GM18505 (cell line): ENCODE results near the gene SUPT7L.
"Not testable (repeated sequence)": the region's sequence is repeated elsewhere in the genome, so short reads cannot be mapped to it uniquely, and the experiment has no call there.

Source experiments
- ATAC-seq: cut with Tn5 transposase; IDR thresholded peaks from one replicate; pipeline ENCODE4 v1.9.1; 2021; ENCODE audit not compliant: unreplicated experiment
- POLR2A ChIP-seq: IDR thresholded peaks from 4 replicates; pipeline ENCODE4 v1.6.1; 2011; ENCODE audit warnings: borderline replicate concordance; ENCODE audit not compliant: insufficient read depth, insufficient read length; ENCODE audit errors: extremely low read depth

Gene SUPT7L

GRCh38 chr2:27634291-27634690 is 29.1 kb downstream of the SUPT7L start:
- no peak for ATAC-seq
- no peak for TF ChIP-seq POLR2A

DNA sequence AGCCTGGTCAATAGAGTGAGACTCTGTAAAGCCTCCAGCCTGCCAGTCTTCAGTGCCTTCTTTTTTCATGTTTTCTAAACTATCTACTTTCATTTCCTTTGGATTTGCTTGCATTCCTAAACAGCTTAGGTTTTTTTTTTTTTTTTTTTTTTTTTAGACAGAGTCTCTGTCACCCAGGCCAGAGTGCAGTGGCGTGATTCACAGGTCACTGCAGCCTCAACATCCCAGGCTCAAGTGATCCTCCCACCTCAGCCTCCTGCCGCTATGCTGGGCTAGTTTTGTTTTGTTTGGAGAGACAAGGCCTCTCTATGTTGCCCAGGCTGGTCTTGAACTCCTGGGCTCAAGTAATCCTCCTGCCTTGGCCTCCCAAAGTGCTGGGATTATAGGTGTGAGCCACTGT is 33.2 kb downstream of the SUPT7L start:
- not testable (repeated sequence) for ATAC-seq

DNA sequence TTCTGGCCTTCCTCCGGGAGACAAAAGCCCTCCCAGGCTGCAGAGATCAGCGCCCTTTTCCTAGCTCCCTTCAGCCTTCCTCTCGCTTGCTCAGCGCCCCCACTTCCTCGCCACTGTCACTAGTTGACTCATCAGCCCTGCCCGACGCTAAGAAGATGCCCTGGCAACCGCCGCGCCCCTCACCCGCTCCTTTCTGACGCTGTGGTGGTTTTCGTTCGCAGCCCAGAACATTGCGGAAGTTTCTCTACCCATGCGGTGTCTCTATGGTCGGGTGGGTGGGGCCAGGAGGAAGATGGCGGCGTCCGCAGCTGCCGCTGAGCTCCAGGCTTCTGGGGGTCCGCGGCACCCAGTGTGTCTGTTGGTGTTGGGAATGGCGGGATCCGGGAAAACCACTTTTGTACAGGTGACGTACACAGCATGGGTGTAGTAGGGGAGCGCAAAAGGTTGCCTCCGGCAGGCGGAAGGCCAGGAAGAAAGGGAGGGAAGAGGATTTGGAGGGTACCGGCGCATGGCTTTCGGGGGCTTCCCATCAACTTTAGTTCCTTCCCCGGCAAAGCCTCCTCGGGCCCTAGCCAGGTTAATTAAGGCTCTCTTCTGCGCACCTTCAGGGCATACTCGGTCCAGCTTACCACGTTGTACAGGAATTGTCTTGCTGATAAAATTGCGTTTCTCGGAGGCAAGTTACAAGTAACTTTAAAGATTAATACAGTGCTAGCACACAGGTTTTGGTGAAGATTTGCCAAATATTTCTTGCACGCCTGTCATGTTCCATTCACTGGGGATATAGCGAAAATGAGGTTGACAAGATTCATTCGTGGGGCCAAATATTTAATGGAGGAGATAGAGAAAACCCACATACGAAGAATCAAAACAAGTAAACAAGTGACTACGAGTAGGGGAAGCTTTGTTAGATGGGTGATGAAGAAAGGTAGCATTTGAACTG is 34.4 kb downstream of the SUPT7L start, which contains the start of the genes CCDC121 and GPN1:
TSS of gene CCDC121 (minus strand) at position 246 of the 943 bp plus-strand sequence. CDS start 1,213 bp downstream, outside the sequence.
TSS of gene GPN1 (plus strand) at position 284 of the 943 bp plus-strand sequence. CDS start at position 293, 9 bp downstream.
- peak; percentile 96 for ATAC-seq
- TF ChIP-seq POLR2A: peak; percentile 99

GRCh38 chr2:27627963-27628766 is 35.2 kb downstream of the SUPT7L start:
- ATAC-seq: no peak
- TF ChIP-seq POLR2A: no peak

DNA sequence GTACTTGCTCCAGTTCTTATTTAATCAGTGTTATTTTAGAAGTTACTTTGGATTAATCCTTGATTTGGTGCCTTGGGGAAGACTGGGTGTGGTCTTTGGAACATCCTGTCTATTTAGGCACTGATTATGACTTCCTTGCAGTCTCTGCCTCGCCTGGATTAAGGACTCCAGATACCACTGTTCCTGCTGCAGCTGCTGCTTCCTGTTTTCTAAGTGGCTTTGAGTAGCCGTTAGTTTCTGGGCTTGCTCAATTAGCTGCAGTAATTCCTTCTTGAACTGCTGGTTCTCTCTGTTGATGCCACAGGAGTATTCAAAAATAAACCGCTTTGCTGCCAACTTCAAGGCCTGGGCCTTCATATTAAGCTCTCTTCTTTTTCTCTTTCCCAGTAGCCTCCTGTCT is 36.5 kb downstream of the SUPT7L start:
- ATAC-seq: not testable (repeated sequence)

- not testable (repeated sequence) for ATAC-seq
These were observed 37.1 kb downstream of the SUPT7L start for GRCh38 chr2:27626323-27626722.

- TF ChIP-seq POLR2A: no peak
- ATAC-seq: no peak
These were observed 38.5 kb downstream of the SUPT7L start for GRCh38 chr2:27624943-27625342.

DNA sequence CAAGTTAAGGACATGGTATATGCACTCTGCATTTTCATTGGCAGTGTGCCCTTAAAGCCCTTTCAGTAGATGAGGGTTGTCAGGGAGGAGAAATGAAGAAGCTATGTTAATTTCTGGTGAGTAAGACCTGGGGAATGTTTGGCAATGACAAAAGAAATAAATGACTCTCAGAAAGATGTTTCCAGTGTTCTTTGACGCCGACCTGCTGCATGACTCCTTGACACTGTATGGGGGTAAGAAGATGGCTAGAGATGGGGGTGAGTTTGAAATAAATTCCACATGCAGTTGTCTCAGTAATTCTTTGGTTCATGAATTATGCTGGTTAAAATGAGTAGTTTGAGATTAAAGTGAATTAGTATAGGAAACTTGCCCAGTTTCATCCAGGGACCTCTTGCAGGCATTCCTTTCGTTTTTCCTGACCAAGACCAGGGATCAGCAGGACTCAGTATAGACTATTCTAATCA is 40.5 kb downstream of the SUPT7L start:
- ATAC-seq: no peak

GRCh38 chr2:27621524-27621923 is 41.9 kb downstream of the SUPT7L start:
- ATAC-seq: no peak
- TF ChIP-seq POLR2A: no peak

More for the DNA sequence above, 40.5 kb downstream of the SUPT7L start:
- TF ChIP-seq POLR2A: no peak

DNA sequence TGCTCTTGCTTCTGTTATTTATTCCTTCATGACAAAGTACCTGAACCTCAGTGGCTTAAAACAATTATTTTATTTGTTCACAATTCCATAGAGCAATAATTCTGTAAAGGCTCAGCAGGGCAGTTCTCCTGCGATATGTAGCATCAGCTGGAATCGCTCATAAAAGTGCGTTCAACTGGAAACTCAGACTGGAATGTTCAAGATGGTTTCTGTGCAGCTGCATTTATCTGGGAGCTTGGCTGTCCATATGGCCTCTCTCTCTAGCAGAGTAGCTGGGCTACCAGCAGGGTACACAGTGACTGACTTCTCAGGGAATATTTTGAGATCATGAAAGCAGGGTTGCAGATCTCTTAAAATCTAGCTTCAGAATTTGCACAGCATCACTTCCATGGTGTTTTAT is 48.1 kb downstream of the SUPT7L start:
- TF ChIP-seq POLR2A: no peak

GRCh38 chr2:27613985-27614384 is 49.4 kb downstream of the SUPT7L start:
- ATAC-seq: no peak

More for the DNA sequence above, 48.1 kb downstream of the SUPT7L start:
- no peak for ATAC-seq

DNA sequence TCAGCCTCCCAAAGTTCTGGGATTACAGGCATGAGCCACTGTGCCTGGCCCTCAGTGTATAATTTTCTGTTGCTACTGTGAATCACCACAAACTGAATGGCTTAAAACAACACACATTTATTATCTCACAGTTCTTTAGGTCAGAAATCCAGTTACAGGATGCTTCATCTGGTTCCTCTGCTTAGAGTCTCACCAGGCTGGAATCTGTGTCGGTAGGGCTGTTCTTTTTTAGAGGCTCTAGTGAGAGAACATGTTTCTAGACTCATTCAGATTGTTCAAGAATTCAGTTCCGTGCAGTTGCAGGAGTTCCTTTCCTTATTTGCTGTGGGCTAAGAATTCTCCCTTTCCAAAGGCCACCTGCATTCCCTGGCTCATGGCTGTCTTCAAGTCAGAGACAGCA is 56.8 kb downstream of the SUPT7L start:
- no peak for ATAC-seq
- no peak for TF ChIP-seq POLR2A

More at GRCh38 chr2:27613985-27614384, 49.4 kb downstream of the SUPT7L start:
- no peak for TF ChIP-seq POLR2A
